NB4 (cell line): Measurements from ENCODE around the gene GSDME.

Source experiments
- CTCF ChIP-seq: IDR thresholded peaks from one replicate; pipeline ENCODE4 v1.5.1; 2012; ENCODE audit warnings: low read depth, low read length
- MYC ChIP-seq: IDR thresholded peaks from 2 replicates; pipeline ENCODE4 v1.6.1; 2011; ENCODE audit warnings: low read depth, low read length
- POLR2A ChIP-seq: IDR thresholded peaks from 2 replicates; pipeline ENCODE4 v1.6.1; 2011; ENCODE audit warnings: mild to moderate bottlenecking; ENCODE audit not compliant: insufficient read length; ENCODE audit errors: extremely low read depth

GRCh38 chr7:24800667-24801066, 43.4 kb upstream of the GSDME start:
- TF ChIP-seq POLR2A (no peak), CTCF (no peak), MYC (no peak)
